GM18858 (cell line): ENCODE data around the gene BHMT.
"Not testable (repeated sequence)": the region's sequence is repeated elsewhere in the genome, so short reads cannot be mapped to it uniquely, and the experiment has no call there.

ENCODE experiments used
- ATAC-seq: cut with Tn5 transposase; IDR thresholded peaks from one replicate; pipeline ENCODE4 v1.9.1; 2021; ENCODE audit not compliant: unreplicated experiment

Gene BHMT

GRCh38 chr5:79109527-79110492 is 1.8 kb upstream of the BHMT start:
- ATAC-seq: no peak

- no peak for ATAC-seq
Measured at GRCh38 chr5:79111960-79112702, 522 bp downstream of the BHMT start.

GRCh38 chr5:79112703-79113058 is 1.1 kb downstream of the BHMT start:
- no peak for ATAC-seq

GRCh38 chr5:79119486-79119885 is 7.9 kb downstream of the BHMT start:
- no peak for ATAC-seq

GRCh38 chr5:79120221-79120620 is 8.6 kb downstream of the BHMT start:
- ATAC-seq: no peak

GRCh38 chr5:79122973-79123372 is 11.4 kb downstream of the BHMT start:
- ATAC-seq: no peak

- ATAC-seq: no peak
Measured at GRCh38 chr5:79124607-79125006, 13.0 kb downstream of the BHMT start.

GRCh38 chr5:79130781-79131180 is 19.2 kb downstream of the BHMT start:
- no peak for ATAC-seq

- ATAC-seq: no peak
Measured at GRCh38 chr5:79133121-79133656, 21.6 kb downstream of the BHMT start.

GRCh38 chr5:79133657-79134451 is 22.2 kb downstream of the BHMT start:
- ATAC-seq: no peak

- no peak for ATAC-seq
Measured at GRCh38 chr5:79135790-79136553, 24.4 kb downstream of the BHMT start.

GRCh38 chr5:79136618-79137017 is 25.0 kb downstream of the BHMT start:
- ATAC-seq: no peak

- ATAC-seq: no peak
Measured at GRCh38 chr5:79140553-79140952, 28.9 kb downstream of the BHMT start.

- no peak for ATAC-seq
Measured at GRCh38 chr5:79143684-79144379, 32.2 kb downstream of the BHMT start.

GRCh38 chr5:79147076-79147475 is 35.5 kb downstream of the BHMT start:
- ATAC-seq: no peak

GRCh38 chr5:79149433-79149832 is 37.8 kb downstream of the BHMT start:
- no peak for ATAC-seq

GRCh38 chr5:79151942-79152671 is 40.5 kb downstream of the BHMT start:
- ATAC-seq: no peak

GRCh38 chr5:79157305-79157704 is 45.7 kb downstream of the BHMT start:
- no peak for ATAC-seq

- not testable (repeated sequence) for ATAC-seq
Measured at GRCh38 chr5:79161647-79162046, 50.0 kb downstream of the BHMT start.
